WTC11 (cell line): ENCODE measurements around the gene ZNF121. TPM values are rescaled to one million over a fixed set of nuclear protein-coding genes. Genes with fewer than 3 reads are reported as not detected.

Experiments
- ATAC-seq: fragments of 200-7000 bp; cut with Tn5 transposase; 2 replicates; pipeline ENCODE4 v1.10.0; 2021; ENCODE audit warnings: mild to moderate bottlenecking, moderate library complexity
- CTCF ChIA-PET: fragments of 300-600 bp; sonication (Branson Sonifier 250); formaldehyde crosslinking; loops from one replicate; lab custom pipeline; 2021; ENCODE audit warnings: antibody characterized with exemption; lab: Charles Lee
- POLR2A ChIA-PET: fragments of 350-600 bp; sonication (Branson Sonifier 250); formaldehyde crosslinking; loops from one replicate; lab custom pipeline; 2021; ENCODE audit warnings: antibody characterized with exemption; lab: Charles Lee
- DNase-seq: peaks from one replicate; pipeline ENCODE4 v3.0.0; 2021; ENCODE audit warnings: low spot score
- H3K27ac Mint-ChIP-seq: 2 replicates; pipeline ENCODE4 v1.8.0; 2021; ENCODE audit warnings: mixed read lengths
- H3K27me3 Mint-ChIP-seq: 2 replicates; pipeline ENCODE4 v1.8.0; 2021; ENCODE audit warnings: low read depth, mild to moderate bottlenecking, moderate library complexity, mixed read lengths
- H3K36me3 Mint-ChIP-seq: 2 replicates; pipeline ENCODE4 v1.8.0; 2021; ENCODE audit warnings: mixed read lengths
- H3K4me1 Mint-ChIP-seq: 2 replicates; pipeline ENCODE4 v1.8.0; 2022; ENCODE audit warnings: mixed read lengths
- H3K4me3 Mint-ChIP-seq: 2 replicates; pipeline ENCODE4 v1.8.0; 2021; ENCODE audit warnings: mild to moderate bottlenecking, moderate library complexity, mixed read lengths
- H3K9me3 Mint-ChIP-seq: 2 replicates; pipeline ENCODE4 v1.8.0; 2021; ENCODE audit warnings: mixed read lengths
- ATF6 ChIP-seq: sonication (generic); formaldehyde crosslinking; IDR thresholded peaks from 2 replicates; pipeline ENCODE4 v1.8.1; 2023; ENCODE audit warnings: mild to moderate bottlenecking, missing genetic modification reagents
- E2F5 ChIP-seq: sonication (generic); formaldehyde crosslinking; IDR thresholded peaks from 2 replicates; pipeline ENCODE4 v1.8.1; 2022; ENCODE audit warnings: mild to moderate bottlenecking, moderate library complexity, missing genetic modification reagents
- ERG ChIP-seq: fragments of 250-450 bp; sonication (Bioruptor Pico); IDR thresholded peaks from 2 replicates; pipeline ENCODE4 v1.8.0; 2021; ENCODE audit warnings: mild to moderate bottlenecking
- ETV6 ChIP-seq: sonication (generic); formaldehyde crosslinking; IDR thresholded peaks from 2 replicates; pipeline ENCODE4 v1.8.1; 2022; ENCODE audit warnings: mild to moderate bottlenecking, missing genetic modification reagents
- FOXJ3 ChIP-seq: sonication (generic); formaldehyde crosslinking; IDR thresholded peaks from 2 replicates; pipeline ENCODE4 v1.9.0; 2021; ENCODE audit warnings: missing genetic modification reagents, mild to moderate bottlenecking, borderline replicate concordance
- FOXK1 ChIP-seq: sonication (generic); formaldehyde crosslinking; IDR thresholded peaks from 2 replicates; pipeline ENCODE4 v1.8.0; 2022; ENCODE audit warnings: mild to moderate bottlenecking, moderate library complexity, missing genetic modification reagents
- FOXP1 ChIP-seq: sonication (generic); formaldehyde crosslinking; IDR thresholded peaks from 2 replicates; pipeline ENCODE4 v1.8.0; 2022; ENCODE audit warnings: missing genetic modification reagents, mild to moderate bottlenecking, moderate library complexity, borderline replicate concordance
- GABPB1 ChIP-seq: sonication (generic); formaldehyde crosslinking; IDR thresholded peaks from 2 replicates; pipeline ENCODE4 v1.8.1; 2023; ENCODE audit warnings: mild to moderate bottlenecking, missing genetic modification reagents
- IRF2 ChIP-seq: sonication (generic); formaldehyde crosslinking; IDR thresholded peaks from 2 replicates; pipeline ENCODE4 v1.8.0; 2022; ENCODE audit warnings: low read depth, missing genetic modification reagents, borderline replicate concordance
- MAX ChIP-seq: sonication (generic); formaldehyde crosslinking; IDR thresholded peaks from 2 replicates; pipeline ENCODE4 v1.8.0; 2022; ENCODE audit warnings: mild to moderate bottlenecking, missing genetic modification reagents
- MLX ChIP-seq: sonication (generic); formaldehyde crosslinking; IDR thresholded peaks from 2 replicates; pipeline ENCODE4 v1.8.1; 2023; ENCODE audit warnings: mild to moderate bottlenecking, missing genetic modification reagents, moderate library complexity
- MYBL2 ChIP-seq: sonication (generic); formaldehyde crosslinking; IDR thresholded peaks from 2 replicates; pipeline ENCODE4 v1.8.1; 2023; ENCODE audit warnings: mild to moderate bottlenecking, moderate library complexity, missing genetic modification reagents
- NR3C1 ChIP-seq: sonication (generic); formaldehyde crosslinking; conservative IDR thresholded peaks from 2 replicates; pipeline ENCODE4 v1.8.1; 2023; ENCODE audit warnings: low read depth, mild to moderate bottlenecking, missing genetic modification reagents
- RELA ChIP-seq: sonication (generic); formaldehyde crosslinking; IDR thresholded peaks from 2 replicates; pipeline ENCODE4 v1.8.1; 2022; ENCODE audit warnings: missing genetic modification reagents, mild to moderate bottlenecking, borderline replicate concordance
- SOX15 ChIP-seq: fragments of 250-450 bp; sonication (Bioruptor Pico); IDR thresholded peaks from 2 replicates; pipeline ENCODE4 v1.9.0; 2021; ENCODE audit warnings: mild to moderate bottlenecking
- SP1 ChIP-seq: sonication (generic); formaldehyde crosslinking; conservative IDR thresholded peaks from 2 replicates; pipeline ENCODE4 v1.8.1; 2022; ENCODE audit warnings: missing genetic modification reagents
- TEAD4 ChIP-seq: sonication (generic); formaldehyde crosslinking; IDR thresholded peaks from 2 replicates; pipeline ENCODE4 v1.8.0; 2022; ENCODE audit warnings: mild to moderate bottlenecking, missing genetic modification reagents
- TP53 ChIP-seq: sonication (generic); formaldehyde crosslinking; IDR thresholded peaks from 2 replicates; pipeline ENCODE4 v1.8.1; 2023; ENCODE audit warnings: mild to moderate bottlenecking, missing genetic modification reagents
- ZNF281 ChIP-seq: sonication (generic); formaldehyde crosslinking; IDR thresholded peaks from 2 replicates; pipeline ENCODE4 v1.8.0; 2023; ENCODE audit warnings: mild to moderate bottlenecking, missing genetic modification reagents
- ZNF396 ChIP-seq: fragments of 250-450 bp; sonication (Bioruptor Pico); IDR thresholded peaks from 2 replicates; pipeline ENCODE4 v1.8.0; 2021; ENCODE audit warnings: mild to moderate bottlenecking, moderate library complexity, borderline replicate concordance
- ZNF425 ChIP-seq: fragments of 250-450 bp; sonication (Bioruptor Pico); conservative IDR thresholded peaks from 2 replicates; pipeline ENCODE4 v1.9.0; 2021; ENCODE audit warnings: mild to moderate bottlenecking
- ZNF532 ChIP-seq: fragments of 250-450 bp; sonication (Bioruptor Pico); IDR thresholded peaks from 2 replicates; pipeline ENCODE4 v1.9.0; 2021; ENCODE audit warnings: mild to moderate bottlenecking, borderline replicate concordance
- total RNA-seq: library from RNA; stranded (reverse); gene quantifications from 3 replicates; pipeline ENCODE4 v1.2.3, GENCODE V29; 2021

The ZNF121 gene
- total RNA-seq, 1 experiment from 2014 or later, result 203 TPM

- CTCF ChIA-PET, result no interaction called here
- POLR2A ChIA-PET, result no interaction called here
- Mint-ChIP-seq H3K4me1 (no peaks in the 10 kb centered on the region), H3K9me3 (peaks cover 43% of the 10 kb centered on the region), H3K4me3 (no peak overlapping the region), H3K36me3 (peaks cover 69% of the 10 kb centered on the region), H3K27ac (no peak overlapping the region), H3K27me3 (no peaks in the 10 kb centered on the region)
- ATAC-seq (no peak), DNase-seq (no peak)
- TF ChIP-seq MAX (no peak), ETV6 (CRISPR knock-in tag) (no peak), FOXJ3 (CRISPR knock-in tag) (no peak), SOX15 (no peak), ERG (CRISPR knock-in tag) (no peak), FOXP1 (CRISPR knock-in tag) (no peak), TP53 (CRISPR knock-in tag) (no peak), TEAD4 (no peak), IRF2 (no peak), GABPB1 (CRISPR knock-in tag) (no peak), FOXK1 (CRISPR knock-in tag) (no peak), ZNF281 (CRISPR knock-in tag) (no peak)
These were observed 24.6 kb upstream of the ZNF121 start for GRCh38 chr19:9608912-9609311.

GRCh38 chr19:9597027-9597426, 12.7 kb upstream of the ZNF121 start:
- ATAC-seq (no peak), DNase-seq (no peak)
- no peak overlapping the region for H3K27ac Mint-ChIP-seq
- no peak overlapping the region for H3K4me3 Mint-ChIP-seq
- H3K4me1 Mint-ChIP-seq, result no peaks in the 10 kb centered on the region
- H3K36me3 Mint-ChIP-seq, result peaks cover 12% of the 10 kb centered on the region
- peaks cover 36% of the 10 kb centered on the region for H3K27me3 Mint-ChIP-seq
- peaks cover 33% of the 10 kb centered on the region for H3K9me3 Mint-ChIP-seq
- ChIA-PET CTCF (no interaction called here), POLR2A (no interaction called here)
- no peak for TF ChIP-seq MYBL2 (CRISPR knock-in tag)
- TF ChIP-seq ZNF396 (CRISPR knock-in tag), result no peak
- no peak for TF ChIP-seq ATF6 (CRISPR knock-in tag)
- TF ChIP-seq RELA (CRISPR knock-in tag), result no peak
- TF ChIP-seq ZNF425, result no peak
- TF ChIP-seq ZNF532 (CRISPR knock-in tag), result no peak
- no peak for TF ChIP-seq E2F5 (CRISPR knock-in tag)
- TF ChIP-seq MLX (CRISPR knock-in tag), result no peak
- TF ChIP-seq NR3C1 (CRISPR knock-in tag), result no peak
- no peak for TF ChIP-seq SP1
